IMR-90 (cell line): ENCODE data around the gene SPRYD7.

ENCODE experiments used
- MXI1 ChIP-seq: IDR thresholded peaks from 2 replicates; pipeline ENCODE4 v1.6.1; 2012; ENCODE audit warnings: low read depth, mild to moderate bottlenecking, low read length, moderate library complexity, borderline replicate concordance
- POLR2A ChIP-seq: IDR thresholded peaks from 2 replicates; pipeline ENCODE4 v1.6.1; 2012; ENCODE audit warnings: mild to moderate bottlenecking, low read depth, low read length
- TF ChIP-seq, protein P1 (sequence below): conservative IDR thresholded peaks from 2 replicates; pipeline ENCODE4 v1.5.1; 2012; ENCODE audit warnings: mild to moderate bottlenecking, low read depth, low read length, improper control_type of control experiment

DNA sequence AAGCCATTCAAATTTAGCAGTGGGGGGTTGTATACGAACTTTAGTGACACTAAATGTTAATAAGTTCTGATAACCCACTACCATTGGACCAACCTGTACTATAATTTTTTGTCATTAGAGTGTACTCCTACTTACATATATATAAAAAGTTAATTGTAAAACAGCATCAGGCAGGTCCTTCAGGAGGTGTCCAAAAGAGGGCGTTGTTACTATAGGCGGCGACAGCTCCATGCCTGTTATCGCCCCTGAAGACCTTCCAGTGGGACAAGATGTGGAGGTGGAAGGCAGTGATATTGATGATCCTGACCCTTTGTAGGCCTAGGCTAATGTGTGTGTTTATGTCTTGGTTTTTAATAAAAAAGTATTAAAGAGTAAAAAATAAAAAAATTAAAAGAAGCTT is 27.5 kb downstream of the SPRYD7 start:
- TF ChIP-seq POLR2A: no peak
- no peak for TF ChIP-seq MXI1
- TF ChIP-seq, protein P1, sequence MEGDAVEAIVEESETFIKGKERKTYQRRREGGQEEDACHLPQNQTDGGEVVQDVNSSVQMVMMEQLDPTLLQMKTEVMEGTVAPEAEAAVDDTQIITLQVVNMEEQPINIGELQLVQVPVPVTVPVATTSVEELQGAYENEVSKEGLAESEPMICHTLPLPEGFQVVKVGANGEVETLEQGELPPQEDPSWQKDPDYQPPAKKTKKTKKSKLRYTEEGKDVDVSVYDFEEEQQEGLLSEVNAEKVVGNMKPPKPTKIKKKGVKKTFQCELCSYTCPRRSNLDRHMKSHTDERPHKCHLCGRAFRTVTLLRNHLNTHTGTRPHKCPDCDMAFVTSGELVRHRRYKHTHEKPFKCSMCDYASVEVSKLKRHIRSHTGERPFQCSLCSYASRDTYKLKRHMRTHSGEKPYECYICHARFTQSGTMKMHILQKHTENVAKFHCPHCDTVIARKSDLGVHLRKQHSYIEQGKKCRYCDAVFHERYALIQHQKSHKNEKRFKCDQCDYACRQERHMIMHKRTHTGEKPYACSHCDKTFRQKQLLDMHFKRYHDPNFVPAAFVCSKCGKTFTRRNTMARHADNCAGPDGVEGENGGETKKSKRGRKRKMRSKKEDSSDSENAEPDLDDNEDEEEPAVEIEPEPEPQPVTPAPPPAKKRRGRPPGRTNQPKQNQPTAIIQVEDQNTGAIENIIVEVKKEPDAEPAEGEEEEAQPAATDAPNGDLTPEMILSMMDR: no peak
